Measurements from ENCODE around the gene EXT2.

Gene EXT2

DNA sequence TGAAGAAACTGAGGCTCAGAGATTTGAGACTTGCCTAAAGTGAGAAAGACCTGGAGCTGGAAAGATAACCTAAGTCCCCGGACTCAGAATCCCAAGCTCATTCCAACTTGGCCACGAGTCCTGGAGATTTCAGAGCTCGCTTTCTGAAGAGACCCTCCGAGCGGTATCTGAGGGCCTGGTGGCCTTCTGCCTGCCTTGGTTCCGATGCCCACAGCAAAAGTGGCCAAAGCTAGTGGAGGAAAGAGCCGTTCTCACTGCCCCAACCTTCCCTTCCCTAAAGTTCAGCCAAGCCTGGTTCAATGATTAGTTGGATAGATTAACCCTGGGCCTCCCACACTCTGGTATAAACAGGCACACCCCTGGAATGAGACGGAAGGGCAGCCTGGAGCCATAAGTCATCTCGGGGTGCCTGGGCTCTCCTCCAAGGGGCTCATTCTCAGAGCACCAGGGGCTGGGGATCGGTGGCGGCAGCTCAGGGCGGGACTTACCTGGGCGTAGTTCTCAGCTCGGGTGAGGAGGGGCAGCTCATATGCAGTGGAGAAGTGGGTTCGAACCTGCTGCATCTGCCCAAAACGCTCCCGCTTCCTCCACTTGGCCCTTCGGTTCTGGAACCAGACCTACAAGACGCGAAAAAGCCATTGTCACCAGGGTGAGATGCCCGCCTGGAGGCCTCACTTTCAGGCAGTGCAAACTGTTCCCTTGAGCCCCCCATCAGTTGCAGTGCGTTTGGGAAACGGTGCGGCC lies 171.7 kb downstream of the EXT2 start:
- Histone ChIP-seq H3K27me3 (ENCODE audit: control insufficient read depth, insufficient read depth, low read length) (no peaks in the 10 kb centered on the region), H3K4me1 (ENCODE audit: control insufficient read depth, insufficient read depth, low read length) (no peaks in the 10 kb centered on the region), H3K9ac (ENCODE audit: low read depth, low read length) (no peak overlapping the region), H3K4me3 (ENCODE audit: low read depth, low read length) (no peak overlapping the region), H3K36me3 (ENCODE audit: control insufficient read depth, insufficient read depth, low read length) (no peaks in the 10 kb centered on the region), H3K9me3 (ENCODE audit: control insufficient read depth, insufficient read depth, low read length) (no peaks in the 10 kb centered on the region)

DNA sequence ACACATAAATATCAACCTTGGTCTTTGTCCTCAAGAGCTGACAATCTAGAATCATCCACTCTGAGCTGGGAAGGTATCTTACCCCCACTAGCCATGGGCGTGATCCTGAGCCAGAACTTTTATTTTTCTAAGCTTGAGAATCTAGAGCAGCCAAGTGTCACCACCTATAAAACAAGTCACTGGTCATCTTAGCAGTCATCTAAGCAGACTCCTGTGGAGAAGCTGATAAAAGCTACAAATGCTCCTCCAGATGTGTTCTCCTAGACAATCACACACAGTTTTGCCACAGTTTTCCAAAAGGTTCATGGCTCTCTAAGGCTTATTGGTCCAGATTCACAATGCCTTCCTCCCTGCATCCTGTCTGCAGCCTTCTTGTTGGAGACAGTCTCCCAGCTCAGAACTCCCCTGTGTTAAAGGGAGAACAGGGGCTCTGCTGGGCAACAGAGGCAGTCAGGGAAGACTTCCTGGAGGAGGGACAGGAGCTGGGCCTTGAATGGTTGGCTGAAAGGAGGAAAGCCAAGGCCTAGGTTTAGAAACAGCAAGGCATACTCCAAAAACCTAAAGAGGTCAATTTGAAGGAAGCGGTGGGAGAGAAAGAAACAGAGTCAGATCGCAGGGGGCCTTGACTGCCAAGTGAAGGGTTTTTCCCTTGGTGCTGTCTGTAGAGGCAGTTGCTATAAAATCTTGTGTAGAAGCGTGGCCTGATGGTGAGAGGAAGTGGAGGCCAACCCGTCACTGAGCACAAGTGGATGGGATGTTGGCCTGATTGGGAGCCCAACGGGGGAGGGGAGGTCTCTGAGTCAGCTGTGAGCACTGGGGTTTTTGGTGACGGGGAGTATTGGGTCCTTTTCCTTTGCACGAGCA lies 172.5 kb downstream of the EXT2 start:
- H3K27me3 ChIP-seq (ENCODE audit: control insufficient read depth, insufficient read depth, low read length): no peaks in the 10 kb centered on the region
- H3K4me3 ChIP-seq (ENCODE audit: low read depth, low read length): no peak overlapping the region
- H3K9me3 ChIP-seq (ENCODE audit: control insufficient read depth, insufficient read depth, low read length): no peaks in the 10 kb centered on the region
- no peaks in the 10 kb centered on the region for H3K36me3 ChIP-seq (ENCODE audit: control insufficient read depth, insufficient read depth, low read length)
- H3K4me1 ChIP-seq (ENCODE audit: control insufficient read depth, insufficient read depth, low read length): no peaks in the 10 kb centered on the region
- H3K9ac ChIP-seq (ENCODE audit: low read depth, low read length): no peak overlapping the region

DNA sequence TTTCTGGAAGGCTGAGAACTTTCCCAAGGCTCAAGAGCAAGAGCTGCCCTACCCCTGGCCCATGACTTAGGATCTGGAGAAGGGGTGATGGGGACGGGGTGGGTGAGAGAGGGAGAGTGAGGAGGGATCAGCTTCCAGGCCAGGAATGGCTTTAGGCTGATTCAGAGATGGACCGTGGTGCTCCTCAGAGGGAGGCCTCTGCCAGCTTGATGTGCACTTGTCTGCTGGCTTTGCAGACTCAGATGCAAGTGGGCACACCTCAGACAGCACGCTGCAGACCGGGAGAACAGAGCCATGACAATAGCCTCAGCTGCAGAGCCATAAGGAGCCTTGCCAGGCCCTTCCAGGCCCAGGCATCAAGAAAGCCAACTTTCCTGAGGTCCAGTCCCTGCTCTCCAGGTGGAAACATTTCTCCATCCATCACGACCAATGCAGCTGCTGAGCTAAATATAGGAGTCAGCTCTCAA lies 173.2 kb downstream of the EXT2 start:
- Histone ChIP-seq H3K4me3 (ENCODE audit: low read depth, low read length) (no peak overlapping the region), H3K27me3 (ENCODE audit: control insufficient read depth, insufficient read depth, low read length) (no peaks in the 10 kb centered on the region), H3K36me3 (ENCODE audit: control insufficient read depth, insufficient read depth, low read length) (no peaks in the 10 kb centered on the region), H3K9me3 (ENCODE audit: control insufficient read depth, insufficient read depth, low read length) (no peaks in the 10 kb centered on the region), H3K4me1 (ENCODE audit: control insufficient read depth, insufficient read depth, low read length) (no peaks in the 10 kb centered on the region), H3K9ac (ENCODE audit: low read depth, low read length) (no peak overlapping the region)

DNA sequence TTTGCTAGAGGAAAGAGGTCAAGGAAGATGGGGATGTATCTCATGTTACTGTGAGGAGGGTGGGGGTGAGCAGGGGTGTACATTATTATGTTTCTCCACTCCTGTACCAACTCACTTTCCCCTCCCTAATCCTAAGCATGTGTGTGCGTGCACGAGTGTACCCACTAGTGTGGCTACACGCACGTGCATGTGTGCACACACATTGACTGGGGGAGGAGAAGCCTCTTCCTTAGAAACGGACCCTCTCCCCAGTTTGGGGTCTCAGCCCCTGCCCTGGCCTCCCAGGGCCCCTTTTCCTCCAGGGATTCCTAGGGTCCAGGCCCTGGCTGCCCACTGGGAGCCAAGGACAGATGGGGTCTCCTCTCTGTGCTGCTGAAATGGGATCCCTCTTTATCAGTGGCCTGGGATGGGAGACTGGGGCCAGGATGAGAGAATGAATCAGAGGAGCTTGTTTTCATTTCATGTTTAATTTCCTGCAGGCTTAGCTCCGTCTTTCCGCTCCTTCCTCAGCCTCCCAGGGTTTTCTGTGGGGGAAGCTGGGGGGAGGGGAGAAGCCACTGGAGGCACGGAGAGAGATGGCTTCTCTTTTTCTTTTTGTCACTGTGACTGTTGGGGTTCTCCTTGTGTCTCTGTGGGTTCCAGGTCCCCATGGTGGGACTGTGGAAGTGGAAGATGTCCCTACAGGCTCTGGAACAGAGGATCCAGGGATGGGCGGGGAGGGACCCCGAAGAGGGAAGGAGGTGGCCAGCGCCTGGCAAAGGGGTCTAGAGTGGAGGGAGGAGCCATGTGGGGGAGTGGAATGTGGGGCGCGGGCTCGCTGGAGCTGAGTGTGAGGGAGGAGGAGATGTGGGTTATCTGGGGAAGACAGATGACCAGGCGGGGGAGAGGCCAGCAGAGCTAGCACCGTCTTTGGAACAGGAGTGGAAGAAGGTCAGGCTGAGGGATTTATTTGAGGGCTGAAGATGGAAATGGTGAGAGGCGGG lies 174.2 kb downstream of the EXT2 start:
- H3K36me3 ChIP-seq (ENCODE audit: control insufficient read depth, insufficient read depth, low read length): no peaks in the 10 kb centered on the region
- H3K27me3 ChIP-seq (ENCODE audit: control insufficient read depth, insufficient read depth, low read length): no peaks in the 10 kb centered on the region
- H3K4me3 ChIP-seq (ENCODE audit: low read depth, low read length): no peak overlapping the region
- H3K9me3 ChIP-seq (ENCODE audit: control insufficient read depth, insufficient read depth, low read length): no peaks in the 10 kb centered on the region
- no peaks in the 10 kb centered on the region for H3K4me1 ChIP-seq (ENCODE audit: control insufficient read depth, insufficient read depth, low read length)
- no peak overlapping the region for H3K9ac ChIP-seq (ENCODE audit: low read depth, low read length)

DNA sequence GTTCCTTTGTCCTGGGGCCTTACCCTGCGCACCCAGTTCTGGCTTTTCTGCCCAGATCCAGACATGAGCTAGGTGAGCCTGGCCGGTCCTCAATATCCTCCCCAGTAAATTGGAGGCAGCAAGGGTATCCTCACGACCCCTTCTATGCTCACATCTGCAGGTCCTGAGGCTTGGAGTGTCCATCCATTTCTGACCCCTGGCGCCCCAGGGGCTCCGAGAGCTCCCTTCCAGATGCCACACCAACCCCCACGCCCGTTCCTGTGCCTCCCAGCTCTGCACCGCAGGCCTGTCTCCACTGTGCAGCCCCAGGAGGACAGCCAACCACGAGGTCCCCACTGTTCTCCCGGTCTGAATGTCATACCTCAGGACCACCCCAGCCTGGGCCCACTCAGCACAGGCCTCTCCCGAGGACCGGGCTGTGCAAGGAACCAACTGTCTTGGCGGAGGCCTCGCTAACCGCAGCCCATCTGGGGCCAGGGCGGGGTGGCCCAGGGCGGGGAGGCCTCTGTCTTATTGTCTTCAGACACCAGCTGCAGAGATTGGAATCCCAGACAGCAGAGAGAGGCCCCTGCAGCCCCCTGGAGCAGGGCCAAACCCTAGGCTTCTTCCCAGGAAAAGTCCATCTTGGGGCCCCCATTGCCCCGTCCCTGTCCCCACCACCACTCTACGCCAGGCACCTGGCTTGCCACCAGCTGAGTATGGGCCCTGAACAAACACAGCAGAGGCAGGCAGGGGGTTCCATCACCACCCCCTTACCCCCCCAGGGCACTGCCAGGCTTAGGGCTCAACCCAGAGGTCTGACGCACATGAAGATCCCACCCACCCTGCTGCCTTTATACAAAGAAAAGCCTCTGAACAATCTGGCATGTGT lies 175.2 kb downstream of the EXT2 start:
- Histone ChIP-seq H3K36me3 (ENCODE audit: control insufficient read depth, insufficient read depth, low read length) (no peaks in the 10 kb centered on the region), H3K4me3 (ENCODE audit: low read depth, low read length) (no peak overlapping the region), H3K4me1 (ENCODE audit: control insufficient read depth, insufficient read depth, low read length) (no peaks in the 10 kb centered on the region), H3K9ac (ENCODE audit: low read depth, low read length) (no peak overlapping the region), H3K9me3 (ENCODE audit: control insufficient read depth, insufficient read depth, low read length) (no peaks in the 10 kb centered on the region), H3K27me3 (ENCODE audit: control insufficient read depth, insufficient read depth, low read length) (no peaks in the 10 kb centered on the region)

DNA sequence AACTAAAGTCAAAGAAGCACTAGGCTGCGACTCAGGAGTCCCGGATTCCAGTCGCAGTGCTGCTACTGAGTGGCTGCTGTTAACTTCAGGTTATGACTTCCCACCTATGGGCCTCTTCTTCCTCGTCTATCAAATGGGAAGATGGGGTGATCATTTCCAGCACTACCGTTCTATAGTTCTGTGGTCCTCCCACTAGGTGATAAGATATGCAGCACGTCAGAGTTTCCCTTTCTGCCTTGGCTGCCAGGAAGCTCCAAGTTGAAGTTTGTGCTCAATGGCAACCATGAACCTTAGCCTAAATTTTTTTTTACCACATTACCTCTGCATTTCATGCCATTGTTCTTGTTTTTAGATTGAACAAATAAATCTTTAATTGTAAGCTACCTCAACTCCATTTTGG lies 175.8 kb downstream of the EXT2 start:
- Histone ChIP-seq H3K27me3 (ENCODE audit: control insufficient read depth, insufficient read depth, low read length) (no peaks in the 10 kb centered on the region), H3K4me3 (ENCODE audit: low read depth, low read length) (no peak overlapping the region), H3K4me1 (ENCODE audit: control insufficient read depth, insufficient read depth, low read length) (no peaks in the 10 kb centered on the region), H3K36me3 (ENCODE audit: control insufficient read depth, insufficient read depth, low read length) (no peaks in the 10 kb centered on the region), H3K9ac (ENCODE audit: low read depth, low read length) (no peak overlapping the region), H3K9me3 (ENCODE audit: control insufficient read depth, insufficient read depth, low read length) (no peaks in the 10 kb centered on the region)

DNA sequence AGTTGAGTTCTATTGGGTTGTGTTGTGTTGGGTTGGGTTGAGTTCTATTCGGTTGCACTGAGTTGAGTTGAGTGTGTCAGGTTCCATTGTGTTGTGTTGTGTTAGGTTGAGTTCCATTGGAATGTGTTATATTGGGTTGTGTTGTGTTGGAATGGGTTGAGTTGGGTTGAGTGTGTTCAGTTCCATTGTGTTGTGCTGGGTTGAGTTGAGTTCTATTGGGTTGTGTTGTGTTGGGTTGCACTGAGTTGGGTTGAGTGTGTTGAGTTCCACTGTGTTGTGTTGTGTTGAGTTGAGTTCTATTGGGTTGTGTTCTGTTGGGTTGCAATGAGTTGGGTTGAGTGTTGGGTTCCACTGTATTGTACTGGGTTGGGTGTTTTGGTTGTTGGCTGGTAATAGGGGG lies 178.9 kb downstream of the EXT2 start:
- Histone ChIP-seq H3K27me3 (ENCODE audit: control insufficient read depth, insufficient read depth, low read length) (no peaks in the 10 kb centered on the region), H3K4me3 (ENCODE audit: low read depth, low read length) (no peak overlapping the region), H3K9ac (ENCODE audit: low read depth, low read length) (no peak overlapping the region), H3K36me3 (ENCODE audit: control insufficient read depth, insufficient read depth, low read length) (no peaks in the 10 kb centered on the region), H3K9me3 (ENCODE audit: control insufficient read depth, insufficient read depth, low read length) (no peaks in the 10 kb centered on the region), H3K4me1 (ENCODE audit: control insufficient read depth, insufficient read depth, low read length) (no peaks in the 10 kb centered on the region)

DNA sequence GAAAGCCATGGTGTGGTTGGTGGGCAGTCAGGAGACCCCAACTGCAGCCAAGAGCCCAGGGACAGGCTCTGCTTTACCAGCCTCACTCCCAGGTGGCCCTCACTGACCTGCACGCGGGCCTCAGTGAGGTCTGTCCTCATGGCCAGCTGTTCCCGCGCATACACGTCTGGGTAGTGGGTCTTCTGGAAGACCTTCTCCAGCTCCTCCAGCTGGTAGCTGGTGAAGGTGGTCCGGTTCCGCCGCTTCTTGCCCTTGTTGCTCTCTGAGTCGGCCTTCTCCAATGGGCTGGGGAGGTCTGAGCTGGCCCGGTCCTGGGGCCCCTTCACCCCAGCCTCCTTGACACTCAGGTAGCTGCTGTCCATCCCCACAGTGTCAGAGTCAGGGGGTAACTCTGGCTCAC lies 179.8 kb downstream of the EXT2 start:
- Histone ChIP-seq H3K36me3 (ENCODE audit: control insufficient read depth, insufficient read depth, low read length) (no peaks in the 10 kb centered on the region), H3K4me3 (ENCODE audit: low read depth, low read length) (no peak overlapping the region), H3K4me1 (ENCODE audit: control insufficient read depth, insufficient read depth, low read length) (no peaks in the 10 kb centered on the region), H3K27me3 (ENCODE audit: control insufficient read depth, insufficient read depth, low read length) (no peaks in the 10 kb centered on the region), H3K9me3 (ENCODE audit: control insufficient read depth, insufficient read depth, low read length) (no peaks in the 10 kb centered on the region), H3K9ac (ENCODE audit: low read depth, low read length) (no peak overlapping the region)

DNA sequence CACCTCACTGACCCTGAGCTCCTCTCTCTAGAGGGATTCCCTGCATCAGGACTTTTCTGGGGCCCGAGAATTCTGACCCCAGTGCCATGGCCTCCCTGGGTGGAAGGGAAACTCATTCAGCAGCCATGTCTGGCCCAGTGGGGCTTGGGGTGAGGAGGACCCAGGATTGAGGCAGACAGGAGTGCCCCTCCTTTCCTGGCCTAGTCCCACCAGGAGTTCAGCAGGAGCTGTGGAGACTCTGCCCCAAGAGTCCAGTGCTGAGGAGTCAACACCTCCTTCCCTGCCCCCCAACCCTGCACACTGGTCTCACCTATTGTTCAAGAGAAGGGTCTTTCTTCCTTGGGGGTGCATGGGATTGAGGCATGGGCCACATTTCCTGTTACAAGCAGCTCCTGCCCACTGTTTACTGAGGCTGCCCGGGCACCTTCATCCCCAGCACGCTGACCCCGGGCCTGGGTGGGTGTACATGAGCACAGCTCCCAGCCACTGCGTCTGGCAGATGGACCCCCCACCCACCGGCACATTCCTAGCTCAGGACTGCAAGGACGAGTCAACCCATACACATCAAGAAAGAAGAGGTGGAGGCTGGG lies 180.6 kb downstream of the EXT2 start:
- H3K9me3 ChIP-seq (ENCODE audit: control insufficient read depth, insufficient read depth, low read length): no peaks in the 10 kb centered on the region
- H3K36me3 ChIP-seq (ENCODE audit: control insufficient read depth, insufficient read depth, low read length): no peaks in the 10 kb centered on the region
- H3K9ac ChIP-seq (ENCODE audit: low read depth, low read length): no peak overlapping the region
- no peaks in the 10 kb centered on the region for H3K4me1 ChIP-seq (ENCODE audit: control insufficient read depth, insufficient read depth, low read length)
- H3K27me3 ChIP-seq (ENCODE audit: control insufficient read depth, insufficient read depth, low read length): no peaks in the 10 kb centered on the region
- no peak overlapping the region for H3K4me3 ChIP-seq (ENCODE audit: low read depth, low read length)

DNA sequence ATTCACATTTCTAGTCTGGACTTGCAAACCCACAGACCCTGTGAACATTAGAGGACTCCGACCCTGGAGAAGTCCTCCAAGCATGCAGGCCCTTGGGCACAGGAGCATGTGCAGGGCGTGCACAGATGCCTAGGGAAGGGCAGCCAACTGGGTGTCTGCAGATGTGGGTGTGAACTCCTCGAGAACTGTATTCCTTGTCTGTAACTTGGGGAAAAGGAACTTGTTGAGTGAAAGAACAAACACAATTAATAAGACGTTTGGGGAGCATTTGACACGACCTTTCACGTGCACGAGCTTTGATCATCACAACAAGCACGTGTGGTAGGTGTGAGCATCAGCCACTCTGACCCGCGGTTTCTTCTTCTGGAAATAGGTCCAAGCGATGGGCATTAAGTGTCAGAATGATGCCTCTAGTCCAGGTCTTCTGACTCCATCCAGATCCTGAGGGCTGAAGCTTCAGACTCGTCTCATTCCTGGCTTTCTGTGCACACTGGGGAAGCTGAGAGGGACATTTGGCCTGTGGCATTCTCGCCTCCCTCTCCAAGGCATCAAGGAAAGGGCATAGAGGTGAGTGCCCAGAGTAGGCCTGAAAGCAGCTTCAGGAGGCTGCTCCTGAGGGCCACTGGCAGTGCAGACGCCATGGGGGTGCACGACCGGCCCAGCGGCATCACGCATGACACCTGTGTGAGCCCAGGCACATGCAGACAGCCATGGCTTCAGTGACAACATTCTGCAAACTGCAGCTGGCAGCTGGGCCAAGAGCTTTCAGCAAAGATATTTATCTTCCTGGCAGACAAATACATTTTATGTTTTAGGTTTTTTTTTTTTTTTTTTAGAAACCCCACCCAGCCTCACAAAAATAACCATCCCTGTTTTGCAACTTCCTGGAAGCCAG lies 182.0 kb downstream of the EXT2 start:
- Histone ChIP-seq H3K9me3 (ENCODE audit: control insufficient read depth, insufficient read depth, low read length) (no peaks in the 10 kb centered on the region), H3K27me3 (ENCODE audit: control insufficient read depth, insufficient read depth, low read length) (no peaks in the 10 kb centered on the region), H3K9ac (ENCODE audit: low read depth, low read length) (no peak overlapping the region), H3K4me1 (ENCODE audit: control insufficient read depth, insufficient read depth, low read length) (no peaks in the 10 kb centered on the region), H3K4me3 (ENCODE audit: low read depth, low read length) (no peak overlapping the region), H3K36me3 (ENCODE audit: control insufficient read depth, insufficient read depth, low read length) (no peaks in the 10 kb centered on the region)
